Activated CD4-positive, alpha-beta T cell treated with anti-CD3 and anti-CD28 coated beads, Interleukin-2, amount 10 ng/mL, durations not matched to agents 24 days and 14 days (primary cell): ENCODE results near the gene P2RY12. TPM values are rescaled to one million over a fixed set of nuclear protein-coding genes. Genes with fewer than 3 reads are reported as not detected.

Experiments
- DNase-seq: peaks from one replicate; pipeline ENCODE4 v3.0.0; 2022
- H3K27ac Mint-ChIP-seq: one replicate; pipeline ENCODE4 v1.8.0; 2022; ENCODE audit warnings: mild to moderate bottlenecking, mixed read lengths
- H3K27me3 Mint-ChIP-seq: one replicate; pipeline ENCODE4 v1.8.0; 2022; ENCODE audit warnings: mixed read lengths
- H3K36me3 Mint-ChIP-seq: one replicate; pipeline ENCODE4 v1.8.0; 2022; ENCODE audit warnings: low read depth, mild to moderate bottlenecking, mixed read lengths
- H3K4me1 Mint-ChIP-seq: one replicate; pipeline ENCODE4 v1.8.0; 2021; ENCODE audit warnings: mixed read lengths
- H3K4me3 Mint-ChIP-seq: one replicate; pipeline ENCODE4 v1.8.0; 2022; ENCODE audit warnings: mild to moderate bottlenecking, moderate library complexity, mixed read lengths
- H3K9me3 Mint-ChIP-seq: one replicate; pipeline ENCODE4 v1.8.0; 2021; ENCODE audit warnings: mixed read lengths
- intact Hi-C: fragments of 100-400 bp; cut with micrococcal nuclease; formaldehyde crosslinking; loops from one replicate; pipeline ENCODE4 v1.15.1; 2023
- total RNA-seq: library from RNA; stranded (reverse); gene quantifications from 2 replicates; pipeline ENCODE4 v1.2.3, GENCODE V29; 2022

The P2RY12 gene
- total RNA-seq, 1 donor from 2014 or later = not detected

DNA sequence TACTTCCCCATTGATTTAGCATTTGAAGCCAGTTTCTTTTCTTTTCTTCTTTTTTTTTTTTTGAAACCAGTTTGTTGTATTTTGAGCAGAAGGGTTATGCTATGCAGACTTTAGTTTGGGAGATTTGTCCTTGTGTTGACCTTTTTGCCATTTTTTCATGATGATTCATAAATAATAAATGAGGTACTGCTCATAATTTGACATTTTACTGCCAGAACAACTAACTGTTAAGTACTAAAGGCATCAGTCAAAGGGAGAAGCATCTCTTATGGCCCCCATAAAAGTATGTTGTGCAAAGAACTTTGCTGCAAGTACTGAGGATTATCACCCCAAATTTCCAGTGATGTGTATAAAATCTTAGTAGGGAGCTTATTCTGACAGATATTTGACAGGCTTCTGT is 66.2 kb downstream of the P2RY12 start:
- Mint-ChIP-seq H3K36me3 (no peaks in the 10 kb centered on the region), H3K27me3 (peaks cover 6% of the 10 kb centered on the region), H3K9me3 (peaks cover 7% of the 10 kb centered on the region), H3K4me1 (peaks cover 21% of the 10 kb centered on the region), H3K4me3 (no peak overlapping the region), H3K27ac (no peak overlapping the region)
- no peak for DNase-seq
- intact Hi-C loops = loop anchor here (5.0 kb wide), 1 partner anchor 36 kb away; no protein-coding TSS in a partner anchor

DNA sequence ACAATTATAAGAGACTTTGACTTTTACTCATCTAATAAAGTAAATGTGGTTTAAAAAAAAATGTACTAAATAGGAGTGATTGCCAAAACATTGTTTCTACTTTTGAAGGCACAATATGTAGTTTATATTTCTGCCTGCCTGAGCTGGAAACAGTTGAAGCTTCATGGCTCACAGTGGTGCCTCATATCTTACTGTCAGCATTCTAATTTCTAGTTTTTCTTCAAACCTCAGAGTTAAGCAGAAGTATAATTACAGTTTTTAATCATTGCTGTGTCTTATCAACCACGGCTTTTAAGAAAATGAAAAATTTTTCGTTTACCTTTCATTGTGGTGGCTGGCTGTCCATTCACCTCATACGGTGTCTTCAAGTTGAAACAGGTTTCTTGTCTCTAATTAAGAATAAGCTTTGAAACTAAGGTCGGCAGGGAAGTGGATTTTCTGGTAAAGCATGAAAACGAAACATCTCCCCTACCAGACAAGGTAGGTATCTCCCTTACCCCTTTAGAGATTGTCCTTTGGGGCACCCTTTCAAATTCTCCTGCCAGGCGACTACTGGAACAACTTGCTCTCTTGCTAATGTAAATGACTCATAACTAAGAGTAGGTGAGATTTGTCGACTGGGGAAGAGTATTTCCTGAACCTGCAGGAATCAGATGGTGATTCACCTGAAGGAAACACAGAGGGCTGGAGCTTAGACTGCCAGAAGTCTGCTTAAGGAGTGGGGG is 68.1 kb downstream of the P2RY12 start, which contains the start of gene GPR87:
Gene GPR87, minus strand, starts transcription at position 554 of the 725 bp plus-strand sequence. CDS start 16,720 bp downstream, outside the sequence.
- peak within 1 kb of the TSS; percentile 60 for H3K27ac Mint-ChIP-seq
- peak within 1 kb of the TSS; percentile 30 for H3K4me3 Mint-ChIP-seq
- peaks cover 18% of the 10 kb centered on the region for H3K4me1 Mint-ChIP-seq
- intact Hi-C loops = loop anchor here (1.0 to 5.0 kb wide), 2 partner anchors 11 to 34 kb away; no protein-coding TSS in a partner anchor
- DNase-seq = peak; percentile 61
- H3K9me3 Mint-ChIP-seq = no peaks in the 10 kb centered on the region
- H3K27me3 Mint-ChIP-seq = peaks cover 6% of the 10 kb centered on the region
- H3K36me3 Mint-ChIP-seq = no peaks in the 10 kb centered on the region

GRCh38 chr3:151315846-151316245 is 68.7 kb downstream of the P2RY12 start:
- Mint-ChIP-seq H3K27ac (peak overlapping the region; percentile 60), H3K4me1 (peaks cover 18% of the 10 kb centered on the region), H3K36me3 (no peaks in the 10 kb centered on the region), H3K4me3 (peak overlapping the region; percentile 30), H3K9me3 (no peaks in the 10 kb centered on the region), H3K27me3 (peaks cover 6% of the 10 kb centered on the region)
- no peak for DNase-seq
- intact Hi-C loops = loop anchor here (1.0 to 5.0 kb wide), 2 partner anchors 11 to 34 kb away; no protein-coding TSS in a partner anchor

DNA sequence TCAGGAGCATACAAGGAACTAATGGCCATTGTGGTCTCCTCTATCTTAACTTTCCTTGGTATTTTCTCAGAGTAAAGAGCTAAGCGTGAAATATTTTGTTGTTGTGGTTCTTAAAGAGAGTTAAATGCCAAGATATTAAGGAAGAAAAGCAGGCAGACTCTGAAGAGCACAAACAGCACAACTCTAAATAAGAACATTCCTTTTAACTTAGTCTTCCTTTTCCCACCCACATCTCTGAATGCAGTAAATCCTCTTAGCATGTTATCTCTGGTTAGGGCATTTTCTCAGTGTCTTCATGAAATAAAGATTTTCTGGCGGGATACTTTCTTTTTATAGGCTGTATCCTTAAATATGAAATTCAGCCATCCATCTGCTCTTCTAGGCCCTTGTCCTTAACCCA is 69.4 kb downstream of the P2RY12 start:
- Mint-ChIP-seq H3K27me3 (peaks cover 6% of the 10 kb centered on the region), H3K36me3 (no peaks in the 10 kb centered on the region), H3K9me3 (no peaks in the 10 kb centered on the region), H3K4me1 (peaks cover 18% of the 10 kb centered on the region), H3K27ac (no peak overlapping the region), H3K4me3 (no peak overlapping the region)
- intact Hi-C loops = loop anchor here (5.0 kb wide), 1 partner anchor 33 kb away; no protein-coding TSS in a partner anchor
- no peak for DNase-seq

DNA sequence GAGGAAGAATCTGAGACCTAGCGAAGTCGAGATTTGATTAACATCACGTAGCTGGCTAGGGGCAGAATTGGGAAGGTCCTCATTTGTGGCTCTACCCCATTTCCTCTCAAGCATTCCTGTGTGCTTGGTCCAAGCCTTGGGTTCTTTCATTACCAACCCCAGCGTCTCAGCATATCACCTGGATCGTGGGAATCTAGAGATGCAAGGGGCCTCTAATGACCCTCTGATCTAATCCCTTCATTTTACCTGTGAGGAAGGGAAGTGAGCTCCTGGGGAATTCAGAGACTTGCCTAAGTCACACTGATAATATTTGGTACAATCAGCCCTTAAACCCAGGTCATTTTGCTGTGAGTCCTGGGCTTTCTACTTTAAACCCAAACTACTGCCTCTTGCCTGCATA is 70.0 kb downstream of the P2RY12 start:
- Mint-ChIP-seq H3K27ac (no peak overlapping the region), H3K4me1 (peaks cover 15% of the 10 kb centered on the region), H3K9me3 (no peaks in the 10 kb centered on the region), H3K36me3 (no peaks in the 10 kb centered on the region), H3K27me3 (peaks cover 6% of the 10 kb centered on the region), H3K4me3 (no peak overlapping the region)
- intact Hi-C loops = no loop called here
- DNase-seq = no peak

GRCh38 chr3:151314137-151314536 is 70.4 kb downstream of the P2RY12 start:
- H3K36me3 Mint-ChIP-seq = no peaks in the 10 kb centered on the region
- H3K27ac Mint-ChIP-seq = no peak overlapping the region
- H3K4me1 Mint-ChIP-seq = peaks cover 15% of the 10 kb centered on the region
- no peak for DNase-seq
- peaks cover 6% of the 10 kb centered on the region for H3K27me3 Mint-ChIP-seq
- no peaks in the 10 kb centered on the region for H3K9me3 Mint-ChIP-seq
- intact Hi-C loops = no loop called here
- H3K4me3 Mint-ChIP-seq = no peak overlapping the region

GRCh38 chr3:151312972-151313371 is 71.6 kb downstream of the P2RY12 start:
- intact Hi-C loops = no loop called here
- Mint-ChIP-seq H3K4me1 (peaks cover 17% of the 10 kb centered on the region), H3K36me3 (no peaks in the 10 kb centered on the region), H3K27ac (no peak overlapping the region), H3K9me3 (no peaks in the 10 kb centered on the region), H3K4me3 (no peak overlapping the region), H3K27me3 (peaks cover 6% of the 10 kb centered on the region)
- DNase-seq = no peak

DNA sequence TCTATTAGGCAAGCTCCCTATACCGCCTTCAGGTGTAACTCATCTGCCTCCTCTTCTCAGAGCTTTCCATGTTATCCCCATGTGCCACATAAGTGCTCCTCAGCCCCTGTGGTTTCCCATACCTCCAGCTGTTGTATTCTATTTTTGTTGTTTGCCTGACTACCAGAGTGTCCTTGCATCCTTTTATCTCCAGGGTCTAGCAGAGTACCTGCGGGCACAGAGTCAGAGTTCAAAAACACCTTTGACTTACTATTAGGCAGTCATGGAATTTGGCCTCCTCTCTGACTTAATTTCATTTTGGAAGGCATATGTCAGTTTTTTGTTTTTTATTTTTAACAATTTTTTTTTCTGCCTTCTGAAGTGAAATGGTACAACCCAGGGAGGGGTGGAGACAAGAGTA is 75.0 kb downstream of the P2RY12 start:
- H3K27ac Mint-ChIP-seq = no peak overlapping the region
- intact Hi-C loops = loop anchor here (5.0 to 10.0 kb wide), 4 partner anchors 527 to 925 kb away; partner anchors contain the start of gene SIAH2
- DNase-seq = no peak
- H3K36me3 Mint-ChIP-seq = no peaks in the 10 kb centered on the region
- no peak overlapping the region for H3K4me3 Mint-ChIP-seq
- H3K4me1 Mint-ChIP-seq = peaks cover 31% of the 10 kb centered on the region
- H3K9me3 Mint-ChIP-seq = no peaks in the 10 kb centered on the region
- H3K27me3 Mint-ChIP-seq = peaks cover 2% of the 10 kb centered on the region

GRCh38 chr3:151307583-151308488 is 76.7 kb downstream of the P2RY12 start:
- Mint-ChIP-seq H3K4me1 (peaks cover 37% of the 10 kb centered on the region), H3K27ac (peak overlapping the region; percentile 35), H3K27me3 (peaks cover 2% of the 10 kb centered on the region), H3K4me3 (no peak overlapping the region), H3K36me3 (no peaks in the 10 kb centered on the region), H3K9me3 (peaks cover 4% of the 10 kb centered on the region)
- no peak for DNase-seq
- intact Hi-C loops = loop anchor here (1.0 to 10.0 kb wide), 5 partner anchors 526 to 923 kb away; partner anchors contain the start of gene SIAH2

DNA sequence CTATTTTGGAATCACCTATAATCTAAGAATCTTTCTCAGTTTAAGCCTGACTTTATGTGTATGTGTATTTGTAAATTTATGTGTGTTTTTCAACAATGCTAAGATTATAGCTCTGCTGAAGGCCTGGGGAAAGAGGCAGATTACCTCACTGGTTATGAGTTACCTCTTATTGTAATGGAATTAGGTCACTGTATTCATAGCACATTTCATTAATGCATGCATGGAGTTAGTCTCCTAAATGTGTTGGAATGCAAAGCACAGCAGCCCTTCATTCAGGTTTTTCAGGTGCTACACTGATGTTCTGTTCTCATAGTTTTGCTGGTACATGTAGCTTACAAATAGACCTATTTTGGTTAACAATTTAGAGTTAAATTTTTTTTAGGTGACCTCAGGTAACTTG is 77.4 kb downstream of the P2RY12 start:
- Mint-ChIP-seq H3K27ac (peak overlapping the region; percentile 50), H3K36me3 (no peaks in the 10 kb centered on the region), H3K4me3 (no peak overlapping the region), H3K27me3 (peaks cover 2% of the 10 kb centered on the region), H3K9me3 (peaks cover 7% of the 10 kb centered on the region), H3K4me1 (peaks cover 37% of the 10 kb centered on the region)
- intact Hi-C loops = loop anchor here (5.0 to 10.0 kb wide), 4 partner anchors 525 to 922 kb away; partner anchors contain the start of gene SIAH2
- no peak for DNase-seq

GRCh38 chr3:151306168-151306810 is 78.3 kb downstream of the P2RY12 start:
- H3K4me3 Mint-ChIP-seq = peak overlapping the region; percentile 13
- H3K27me3 Mint-ChIP-seq = peaks cover 2% of the 10 kb centered on the region
- intact Hi-C loops = loop anchor here (5.0 to 10.0 kb wide), 4 partner anchors 524 to 921 kb away; partner anchors contain the start of gene SIAH2
- H3K9me3 Mint-ChIP-seq = peaks cover 7% of the 10 kb centered on the region
- no peaks in the 10 kb centered on the region for H3K36me3 Mint-ChIP-seq
- H3K27ac Mint-ChIP-seq = peak overlapping the region; percentile 80
- peaks cover 43% of the 10 kb centered on the region for H3K4me1 Mint-ChIP-seq
- no peak for DNase-seq

GRCh38 chr3:151305775-151306151 is 78.8 kb downstream of the P2RY12 start:
- H3K4me1 Mint-ChIP-seq = peaks cover 47% of the 10 kb centered on the region
- no peaks in the 10 kb centered on the region for H3K36me3 Mint-ChIP-seq
- peaks cover 7% of the 10 kb centered on the region for H3K9me3 Mint-ChIP-seq
- DNase-seq = no peak
- peak overlapping the region; percentile 13 for H3K4me3 Mint-ChIP-seq
- peak overlapping the region; percentile 80 for H3K27ac Mint-ChIP-seq
- intact Hi-C loops = loop anchor here (1.0 to 10.0 kb wide), 10 partner anchors 11 to 921 kb away; partner anchors contain the start of genes GPR171, GPR87 and SIAH2
- peaks cover 2% of the 10 kb centered on the region for H3K27me3 Mint-ChIP-seq
